GM18951 (cell line): ENCODE measurements around the gene IL20RB.
"Not testable (repeated sequence)": the region's sequence is repeated elsewhere in the genome, so short reads cannot be mapped to it uniquely, and the experiment has no call there.

Experiments used
- POLR2A ChIP-seq: IDR thresholded peaks from 4 replicates; pipeline ENCODE4 v1.6.1; 2011; ENCODE audit warnings: mild to moderate bottlenecking; ENCODE audit not compliant: insufficient read length, insufficient read depth; ENCODE audit errors: extremely low read depth
- in situ Hi-C: fragments of 300-500 bp; cut with MboI; formaldehyde crosslinking; loops from one replicate; pipeline ENCODE4 v1.12.0; 2022; ENCODE audit warnings: low sequenced_read_pairs, mixed read lengths, inconsistent platforms; ENCODE audit not compliant: unreplicated experiment

IL20RB gene

DNA sequence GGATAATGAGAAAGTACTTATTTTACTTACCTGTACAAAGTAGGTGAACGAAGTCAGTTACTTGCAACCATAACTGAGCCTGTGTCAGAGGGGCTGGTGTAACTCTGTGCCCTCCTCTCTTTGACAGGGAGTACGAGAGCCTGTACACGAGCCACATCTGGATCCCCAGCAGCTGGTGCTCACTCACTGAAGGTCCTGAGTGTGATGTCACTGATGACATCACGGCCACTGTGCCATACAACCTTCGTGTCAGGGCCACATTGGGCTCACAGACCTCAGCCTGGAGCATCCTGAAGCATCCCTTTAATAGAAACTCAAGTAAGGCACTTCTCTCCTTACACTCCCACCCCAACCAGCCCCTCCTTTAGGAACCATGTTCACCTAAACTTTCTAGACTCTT lies 24.2 kb downstream of the IL20RB start:
- TF ChIP-seq POLR2A, result no peak
- in situ Hi-C loops, result no loop called here

DNA sequence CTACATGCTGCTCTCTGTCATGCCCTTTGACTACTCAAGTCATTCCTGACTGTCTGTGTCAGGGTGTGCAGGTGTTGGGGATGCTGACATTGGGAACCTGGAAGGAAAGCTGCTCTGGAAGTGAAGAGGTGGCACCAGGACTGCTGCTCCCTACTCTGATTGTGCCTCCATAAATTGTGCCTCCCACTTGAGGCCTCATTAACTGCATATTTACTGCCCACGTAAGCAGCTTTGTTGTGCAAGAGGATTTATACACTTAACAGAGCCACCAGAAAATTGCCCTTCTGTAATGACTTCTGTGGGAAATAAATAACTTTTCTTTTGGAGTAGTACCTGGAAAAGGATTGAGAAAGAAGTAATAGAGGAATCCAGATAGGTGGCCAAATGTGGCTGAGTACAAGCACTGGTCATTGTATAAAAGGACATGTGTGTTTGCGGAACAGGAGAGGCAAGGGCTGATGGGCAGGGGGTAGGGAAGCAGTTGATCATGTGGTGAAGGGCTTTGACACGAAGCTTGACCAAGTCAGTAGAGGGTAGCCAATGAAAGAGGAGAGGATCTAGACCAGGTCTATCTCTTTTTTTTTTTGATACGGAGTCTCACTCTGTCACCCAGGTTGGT lies 24.8 kb downstream of the IL20RB start:
- no peak for TF ChIP-seq POLR2A
- in situ Hi-C loops, result no loop called here

DNA sequence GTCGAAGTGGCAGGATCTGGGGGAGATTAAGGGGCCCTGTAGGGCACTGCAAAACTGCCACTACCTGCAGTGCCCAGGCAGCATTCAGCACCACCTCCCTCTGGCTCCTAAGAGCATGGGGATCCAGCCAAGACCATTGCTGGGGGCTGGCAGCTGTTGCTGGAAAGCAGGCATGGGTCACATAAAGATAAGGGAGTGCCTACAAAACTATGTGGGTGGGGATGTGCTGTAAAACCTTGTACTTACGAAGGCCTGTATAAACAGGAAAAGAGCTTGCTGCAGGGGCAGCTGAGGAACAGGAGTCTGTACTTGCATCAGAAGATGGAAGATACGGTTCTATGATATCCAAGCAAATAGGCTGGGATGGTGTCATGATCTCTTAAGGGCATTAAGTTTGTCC lies 27.1 kb downstream of the IL20RB start:
- no peak for TF ChIP-seq POLR2A
- in situ Hi-C loops, result no loop called here

DNA sequence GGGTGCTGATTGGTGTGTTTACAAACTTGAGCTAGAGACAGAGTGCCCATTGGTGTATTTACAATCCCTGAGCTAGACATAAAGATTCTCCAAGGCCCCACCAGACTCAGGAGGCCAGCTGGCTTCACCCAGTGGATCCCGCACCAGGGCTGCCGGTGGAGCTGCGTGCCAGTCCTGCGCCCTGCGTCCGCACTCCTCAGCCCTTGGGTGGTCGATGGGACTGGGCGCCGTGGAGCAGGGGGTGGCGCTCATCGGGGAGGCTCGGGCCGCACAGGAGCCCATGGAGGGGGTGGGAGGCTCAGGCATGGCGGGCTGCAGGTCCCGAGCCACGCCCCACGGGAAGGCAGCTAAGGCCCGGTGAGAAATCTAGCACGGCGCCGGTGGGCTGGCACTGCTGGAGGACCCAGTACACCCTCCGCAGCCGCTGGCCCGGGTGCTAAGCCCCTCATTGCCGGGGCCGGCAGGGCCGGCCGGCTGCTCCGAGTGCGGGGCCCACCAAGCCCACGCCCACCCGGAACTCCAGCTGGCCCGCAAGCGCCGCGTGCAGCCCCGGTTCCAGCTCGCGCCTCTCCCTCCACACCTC lies 29.7 kb downstream of the IL20RB start:
- in situ Hi-C loops, result not testable (repeated sequence)

DNA sequence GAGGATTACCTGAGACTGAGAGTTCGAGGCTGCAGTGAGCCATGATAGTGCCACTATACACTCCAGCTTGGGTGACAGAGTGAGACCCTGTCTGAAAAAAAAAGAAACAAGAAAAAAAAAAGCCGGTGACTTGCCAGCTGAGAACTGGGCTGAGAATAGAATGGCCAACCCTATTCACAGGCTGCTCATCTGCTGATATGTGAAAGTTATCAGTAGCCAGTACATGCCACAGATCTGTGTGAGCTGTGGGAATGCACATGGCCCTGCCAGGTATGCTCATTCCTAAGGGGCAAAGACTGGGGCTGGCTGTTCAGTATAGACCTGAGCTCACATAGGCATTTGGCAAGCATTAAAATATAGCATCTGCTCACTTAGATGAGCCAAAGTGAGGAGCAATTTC lies 30.9 kb downstream of the IL20RB start:
- in situ Hi-C loops, result no loop called here

DNA sequence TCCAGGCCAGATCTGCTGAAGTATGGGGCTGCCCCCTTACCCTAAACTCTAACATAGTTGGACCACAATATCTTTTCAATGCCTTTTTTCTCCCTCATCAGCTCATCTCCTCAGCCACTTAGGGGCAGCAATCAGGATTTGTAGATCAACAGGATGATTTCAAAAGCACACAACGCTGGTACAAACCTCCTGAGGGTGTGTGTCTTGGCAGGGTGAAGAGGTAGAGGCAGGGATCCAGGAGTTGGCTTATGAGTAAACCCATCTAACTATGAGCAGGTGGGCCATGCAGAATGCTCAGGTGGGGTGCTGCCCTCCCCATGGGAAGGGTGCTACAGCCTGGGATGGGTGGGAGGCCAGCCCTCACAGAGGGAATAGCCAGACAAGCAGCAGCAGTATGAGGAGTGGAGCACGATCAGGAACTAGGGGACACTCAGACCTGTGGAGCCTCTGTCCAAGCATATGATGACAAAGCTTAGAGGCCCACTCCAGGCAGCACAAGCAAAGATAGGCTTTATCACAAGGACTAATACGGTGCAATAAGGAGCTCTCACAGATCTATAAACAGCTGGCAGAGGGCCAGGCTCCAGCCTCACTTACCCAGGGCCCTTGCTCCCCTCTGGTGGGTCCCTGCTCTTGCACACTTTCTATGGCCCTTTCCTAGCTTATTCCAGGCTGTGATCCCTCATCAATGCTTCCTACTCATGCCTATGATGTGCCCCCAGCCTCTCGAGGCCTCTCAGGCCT lies 32.2 kb downstream of the IL20RB start:
- no peak for TF ChIP-seq POLR2A
- in situ Hi-C loops, result no loop called here

More for the DNA sequence above, 30.9 kb downstream of the IL20RB start:
- no peak for TF ChIP-seq POLR2A

DNA sequence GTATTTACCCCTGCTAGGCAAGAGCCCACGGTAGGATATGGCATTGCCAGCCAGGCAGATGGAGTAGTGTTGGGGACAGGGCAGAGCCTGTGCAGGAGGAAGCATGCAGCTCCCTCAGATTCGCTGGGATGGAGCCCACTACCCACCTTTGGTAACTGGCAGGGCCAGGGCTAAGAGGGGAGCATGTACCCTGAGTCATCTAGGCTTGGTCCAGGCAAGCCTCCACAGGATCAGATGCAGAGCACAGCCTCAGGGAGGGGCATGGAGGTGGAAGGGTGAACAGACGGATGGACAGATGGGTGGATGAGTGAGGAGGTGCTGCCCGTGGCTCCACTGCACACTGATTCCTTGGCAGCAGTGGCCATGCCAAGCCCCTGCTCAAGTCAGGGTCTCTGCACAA lies 33.0 kb downstream of the IL20RB start:
- TF ChIP-seq POLR2A, result no peak
- in situ Hi-C loops, result no loop called here

DNA sequence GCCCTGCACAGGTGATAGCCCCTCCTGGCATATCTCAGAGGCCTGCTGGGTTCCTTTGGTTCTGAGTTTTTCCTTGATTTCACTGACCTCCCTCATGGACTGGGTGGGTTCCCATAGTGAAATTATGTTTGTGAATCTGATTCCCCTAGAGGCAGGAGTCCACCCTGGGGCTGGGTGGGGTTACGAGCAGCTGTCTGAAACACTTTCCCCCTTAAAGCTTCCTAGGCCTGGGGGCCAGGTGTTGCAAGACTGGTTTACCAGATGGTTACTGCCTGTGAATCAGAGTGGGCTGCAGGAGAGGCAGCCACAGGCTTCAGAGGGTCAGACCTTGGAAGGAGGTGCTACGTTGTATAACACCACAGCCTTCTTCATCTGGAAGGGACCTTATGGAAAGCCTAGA lies 34.3 kb downstream of the IL20RB start:
- in situ Hi-C loops, result no loop called here
- TF ChIP-seq POLR2A, result no peak

DNA sequence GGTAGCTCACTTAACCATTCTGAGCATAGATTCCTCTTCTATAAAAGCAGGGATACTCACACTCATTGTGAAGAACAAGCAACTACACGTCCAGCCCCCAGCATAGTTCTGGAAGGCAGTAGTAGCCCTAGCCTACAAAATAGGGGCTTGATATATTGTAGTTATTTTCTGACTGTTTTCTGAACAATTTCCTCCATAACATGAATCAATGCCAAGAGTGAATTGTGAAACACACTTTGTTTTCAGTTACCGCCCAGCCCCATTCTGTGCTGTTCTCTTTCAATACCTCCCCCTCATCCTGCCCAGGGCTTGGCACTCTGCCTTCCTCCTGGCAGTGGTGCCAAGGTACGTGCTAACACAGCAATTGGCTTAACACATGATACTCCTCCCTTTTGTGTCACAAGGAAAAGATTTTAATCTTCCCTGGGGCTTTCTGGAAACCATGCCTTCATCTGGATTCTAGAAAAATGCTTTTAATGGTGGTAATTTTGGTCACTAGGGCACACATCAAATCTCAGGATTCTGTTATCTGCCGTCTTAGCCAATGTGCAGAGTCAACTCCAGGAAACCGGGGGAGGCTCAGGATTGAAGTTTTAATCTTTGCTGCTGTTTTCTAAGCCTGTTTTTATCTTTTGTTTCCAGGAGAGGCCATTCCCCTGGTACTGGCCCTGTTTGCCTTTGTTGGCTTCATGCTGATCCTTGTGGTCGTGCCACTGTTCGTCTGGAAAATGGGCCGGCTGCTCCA lies 37.2 kb downstream of the IL20RB start:
- in situ Hi-C loops, result no loop called here
- TF ChIP-seq POLR2A, result no peak

DNA sequence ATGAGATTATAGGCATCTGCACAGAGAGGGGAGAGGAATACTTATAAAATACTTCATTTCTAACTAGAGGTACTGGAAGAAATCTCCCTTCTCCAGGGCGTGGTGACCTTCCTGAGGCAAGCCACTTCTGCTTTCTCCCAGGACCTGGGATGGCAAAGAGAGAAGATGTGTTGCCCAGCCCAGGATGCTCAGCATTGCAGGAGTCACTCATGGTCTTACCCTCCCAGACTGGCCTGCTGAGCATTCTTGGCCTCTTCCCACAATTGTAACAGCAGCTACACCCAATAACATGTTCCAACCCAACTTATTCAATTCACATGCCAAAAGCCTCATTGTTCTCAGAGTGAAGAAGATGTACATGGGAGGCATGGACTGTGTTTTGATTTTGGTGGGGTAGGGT lies 37.9 kb downstream of the IL20RB start:
- in situ Hi-C loops, result no loop called here
- TF ChIP-seq POLR2A, result no peak

DNA sequence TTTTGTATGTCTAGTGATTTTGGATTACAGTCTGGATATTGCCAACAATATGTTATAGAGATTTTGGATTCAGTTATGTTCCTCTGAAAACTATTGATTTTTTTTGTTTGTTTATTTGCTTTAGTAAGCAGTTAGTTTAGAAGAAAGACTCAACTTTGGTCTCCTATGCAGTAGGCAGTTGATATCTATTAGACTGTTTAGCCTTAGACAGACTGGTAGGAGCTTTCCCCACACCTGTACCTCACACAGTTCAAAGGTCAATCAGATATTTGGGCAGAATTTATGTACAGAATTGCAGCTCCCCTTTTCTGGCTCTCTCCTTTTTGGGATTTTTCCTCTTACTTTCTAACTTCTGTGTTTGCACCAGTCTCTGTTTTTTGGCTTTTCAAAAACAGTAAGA lies 42.3 kb downstream of the IL20RB start:
- no peak for TF ChIP-seq POLR2A
- in situ Hi-C loops, result loop anchor here (25.0 kb wide), 1 partner anchor 613 kb away; no protein-coding TSS in a partner anchor

DNA sequence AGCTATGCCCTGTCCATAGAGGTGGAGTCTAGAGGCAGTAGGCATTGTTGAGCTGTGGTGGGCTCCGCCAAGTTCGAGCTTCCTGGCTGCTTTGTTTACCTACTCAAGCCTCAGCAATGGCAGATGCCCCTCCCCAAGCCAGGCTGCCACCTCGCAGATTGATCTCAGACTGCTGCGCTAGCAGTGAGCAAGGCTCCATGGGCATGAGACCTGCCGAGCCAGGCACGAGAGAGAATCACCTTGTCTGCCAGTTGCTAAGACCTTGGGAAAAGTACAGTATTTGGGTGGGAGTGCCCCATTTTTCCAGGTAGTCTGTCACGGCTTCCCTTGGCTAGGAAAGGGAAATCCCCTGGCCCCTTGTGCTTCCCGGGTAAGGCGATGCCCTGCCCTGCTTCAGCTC lies 49.6 kb downstream of the IL20RB start:
- in situ Hi-C loops, result loop anchor here (25.0 kb wide), 1 partner anchor 620 kb away; no protein-coding TSS in a partner anchor

DNA sequence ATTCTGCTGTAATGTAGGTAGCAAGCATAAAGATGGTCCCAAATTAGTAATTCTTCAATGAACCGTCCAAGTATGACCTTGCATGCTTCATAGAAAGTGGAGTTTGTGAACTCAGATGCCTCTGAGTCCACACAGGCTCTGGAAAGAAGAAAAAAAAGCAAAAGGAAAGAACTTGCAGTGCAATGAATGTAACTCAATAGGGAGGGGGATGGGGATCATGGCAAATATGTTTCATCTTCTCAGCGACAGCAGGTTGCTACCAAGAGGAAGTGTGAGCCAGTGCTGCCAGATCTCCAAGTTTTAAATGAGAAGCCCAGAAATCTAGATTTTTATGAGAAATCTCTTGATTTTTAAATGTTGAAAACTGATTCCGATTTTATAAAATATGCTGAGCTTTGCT lies 50.3 kb downstream of the IL20RB start:
- no peak for TF ChIP-seq POLR2A

More for the DNA sequence above, 50.3 kb downstream of the IL20RB start:
- in situ Hi-C loops, result loop anchor here (25.0 kb wide), 1 partner anchor 621 kb away; no protein-coding TSS in a partner anchor
